ACHN (cell line): ENCODE results near the gene ZNF385C.
"Not testable (repeated sequence)": the region's sequence is repeated elsewhere in the genome, so short reads cannot be mapped to it uniquely, and the experiment has no call there.

Source experiments
- DNase-seq: peaks from one replicate; pipeline ENCODE4 v3.0.0-alpha.2; 2015
- in situ Hi-C: cut with HindIII; loops from 2 replicates; pipeline ENCODE4 v1.10.0; 2017; ENCODE audit warnings: low sequenced_read_pairs, low pct_ligation_motif_present, low pct_unique_long_range_greater_than_20kb

Gene ZNF385C

GRCh38 chr17:42039794-42040763 is 58.2 kb downstream of the ZNF385C start:
- no peak for DNase-seq
- in situ Hi-C loops, result no loop called here

GRCh38 chr17:42038221-42038973 is 59.9 kb downstream of the ZNF385C start:
- DNase-seq, result no peak
- in situ Hi-C loops, result no loop called here

- in situ Hi-C loops, result no loop called here
- no peak for DNase-seq
Observed at GRCh38 chr17:42034059-42034458, 64.2 kb downstream of the ZNF385C start.

GRCh38 chr17:42031584-42031983 is 66.7 kb downstream of the ZNF385C start:
- in situ Hi-C loops, result no loop called here
- DNase-seq, result no peak

GRCh38 chr17:42028791-42029127 is 69.5 kb downstream of the ZNF385C start:
- no peak for DNase-seq
- in situ Hi-C loops, result no loop called here

- DNase-seq, result no peak
- in situ Hi-C loops, result no loop called here
Observed at GRCh38 chr17:42027961-42028790, 70.1 kb downstream of the ZNF385C start.

GRCh38 chr17:42027590-42027889 is 70.7 kb downstream of the ZNF385C start:
- no peak for DNase-seq
- in situ Hi-C loops, result no loop called here

- DNase-seq, result no peak
- in situ Hi-C loops, result no loop called here
Observed at GRCh38 chr17:42026857-42027589, 71.2 kb downstream of the ZNF385C start.

- in situ Hi-C loops, result no loop called here
- no peak for DNase-seq
Observed at GRCh38 chr17:42025936-42026335, 72.3 kb downstream of the ZNF385C start.

GRCh38 chr17:42025191-42025579 is 73.1 kb downstream of the ZNF385C start:
- in situ Hi-C loops, result no loop called here
- DNase-seq, result no peak

- in situ Hi-C loops, result no loop called here
- no peak for DNase-seq
Observed at GRCh38 chr17:42023524-42024349, 74.5 kb downstream of the ZNF385C start.

- DNase-seq, in situ Hi-C loops: not testable (repeated sequence)
Observed at GRCh38 chr17:42020845-42021244, 77.4 kb downstream of the ZNF385C start.

- DNase-seq, result peak; percentile 94
- in situ Hi-C loops, result no loop called here
Observed at GRCh38 chr17:42019509-42020404, 78.5 kb downstream of the ZNF385C start, which contains the start of gene NKIRAS2. Gene NKIRAS2, plus strand, starts transcription at chr17:42020090. Its CDS starts 1,488 bp downstream, at chr17:42021578.

GRCh38 chr17:42018988-42019387 is 79.3 kb downstream of the ZNF385C start:
- in situ Hi-C loops, result no loop called here
- no peak for DNase-seq

GRCh38 chr17:42018339-42018738 is 79.9 kb downstream of the ZNF385C start:
- in situ Hi-C loops, result no loop called here
- no peak for DNase-seq

GRCh38 chr17:42017866-42018200 is 80.4 kb downstream of the ZNF385C start:
- in situ Hi-C loops, result no loop called here
- no peak for DNase-seq
